ENCODE data around the gene INS. TPM values are rescaled to one million over a fixed set of nuclear protein-coding genes. Genes with fewer than 3 reads are reported as not detected.
A peak's percentile ranks its signal among the peaks of the same experiment; 100 is the strongest.

INS gene
- polyA plus RNA-seq (ENCODE audit: insufficient read length in 4 of 4), result not detected

DNA sequence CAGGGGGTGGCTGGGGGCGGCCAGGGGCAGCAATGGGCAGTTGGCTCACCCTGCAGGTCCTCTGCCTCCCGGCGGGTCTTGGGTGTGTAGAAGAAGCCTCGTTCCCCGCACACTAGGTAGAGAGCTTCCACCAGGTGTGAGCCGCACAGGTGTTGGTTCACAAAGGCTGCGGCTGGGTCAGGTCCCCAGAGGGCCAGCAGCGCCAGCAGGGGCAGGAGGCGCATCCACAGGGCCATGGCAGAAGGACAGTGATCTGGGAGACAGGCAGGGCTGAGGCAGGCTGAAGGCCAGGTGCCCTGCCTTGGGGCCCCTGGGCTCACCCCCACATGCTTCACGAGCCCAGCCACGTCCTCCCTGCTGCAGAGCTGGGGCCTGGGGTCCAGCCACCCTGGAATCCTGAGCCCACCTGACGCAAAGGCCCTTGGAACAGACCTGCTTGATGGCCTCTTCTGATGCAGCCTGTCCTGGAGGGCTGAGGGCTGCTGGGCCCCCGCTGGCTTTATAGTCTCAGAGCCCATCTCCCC lies at the start of gene INS:
TSS of gene INS (minus strand) at position 474 of the 524 bp plus-strand sequence. CDS start at position 236, 238 bp downstream.
- DNase-seq (ENCODE audit: low read depth in 4 of 4, low spot score in 2 of 4), result no peak

DNA sequence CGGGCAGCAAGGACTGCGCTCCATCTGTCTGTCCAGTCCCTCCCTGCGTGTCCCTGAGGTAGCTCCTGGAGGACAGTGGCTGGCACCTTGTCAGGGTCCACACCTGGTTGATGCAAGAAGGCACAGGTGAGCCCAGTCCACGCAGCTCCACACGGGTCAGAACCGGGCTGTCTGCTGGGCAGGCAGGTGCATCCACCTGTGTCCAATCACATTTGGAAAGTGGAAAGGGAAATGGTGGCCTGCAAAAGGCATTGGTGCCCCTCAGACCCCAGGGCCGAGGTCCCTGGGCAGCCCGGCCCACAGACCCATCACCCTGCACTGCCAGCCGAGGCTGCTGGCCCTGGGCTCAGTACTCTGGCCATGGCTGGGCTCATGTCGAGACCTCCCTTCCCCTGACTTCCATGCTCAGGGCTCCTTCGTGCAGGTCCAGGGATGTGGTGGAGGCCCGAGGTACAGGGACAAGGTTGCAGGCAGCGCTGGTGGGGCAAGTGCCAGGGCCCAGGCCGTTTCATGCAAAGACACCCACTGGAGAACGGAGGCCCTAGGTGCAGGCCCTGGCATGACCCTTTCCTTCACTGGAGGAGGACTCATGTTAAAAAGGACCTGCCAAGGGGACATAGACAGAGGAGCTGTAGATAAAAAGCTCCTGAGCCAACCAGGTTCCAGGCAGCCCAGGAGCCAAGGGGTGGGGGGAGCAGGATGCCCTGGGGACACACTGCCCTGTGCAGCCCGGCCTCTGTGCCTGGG lies 49.5 kb upstream of the INS start:
- no peak for DNase-seq (ENCODE audit: low read depth in 4 of 4, low spot score in 2 of 4)

DNA sequence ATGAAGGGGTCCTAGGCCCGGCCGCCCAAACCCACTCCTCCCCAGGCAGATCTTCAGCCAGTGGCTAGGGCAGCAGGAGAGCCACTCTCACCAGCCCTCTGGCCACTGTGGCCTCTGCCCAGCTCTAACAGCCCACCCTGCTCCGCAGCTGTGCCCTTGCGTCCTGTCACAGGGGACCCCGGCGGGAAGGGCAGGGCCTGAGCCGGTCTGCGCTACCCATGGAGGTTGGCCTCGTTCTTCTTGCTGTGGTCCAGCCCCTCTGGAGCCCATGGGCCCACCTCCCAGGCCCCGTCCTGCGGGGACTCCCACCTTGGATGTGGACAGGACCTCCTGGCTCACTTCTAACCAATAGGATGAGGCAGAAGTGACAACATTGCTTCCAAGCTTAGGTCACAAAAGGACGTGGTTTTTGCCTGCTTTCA lies 48.9 kb upstream of the INS start:
- DNase-seq (ENCODE audit: low read depth in 4 of 4, low spot score in 2 of 4), result no peak

DNA sequence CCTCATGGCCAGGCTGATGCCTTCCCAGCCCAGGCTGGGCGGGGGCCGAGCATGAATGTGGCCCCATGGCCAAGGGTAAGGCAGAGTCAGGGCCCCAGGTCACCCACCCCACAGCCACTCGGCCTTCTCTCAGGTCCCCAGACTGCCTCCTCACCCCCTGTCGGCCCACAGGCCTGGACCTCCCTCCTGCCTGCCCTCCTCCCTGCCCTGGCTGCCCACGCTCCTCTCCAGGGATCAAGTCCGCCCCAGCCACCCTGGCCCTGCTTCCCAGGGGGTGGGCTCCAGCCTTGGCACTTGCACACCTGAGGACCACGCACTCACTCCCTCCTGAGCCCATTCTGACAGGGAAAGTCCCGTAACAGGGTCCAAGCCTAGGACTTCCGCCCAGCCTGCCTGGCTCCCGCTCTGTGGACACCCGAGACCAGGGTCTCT lies 48.4 kb upstream of the INS start:
- no peak for DNase-seq (ENCODE audit: low read depth in 4 of 4, low spot score in 2 of 4)

DNA sequence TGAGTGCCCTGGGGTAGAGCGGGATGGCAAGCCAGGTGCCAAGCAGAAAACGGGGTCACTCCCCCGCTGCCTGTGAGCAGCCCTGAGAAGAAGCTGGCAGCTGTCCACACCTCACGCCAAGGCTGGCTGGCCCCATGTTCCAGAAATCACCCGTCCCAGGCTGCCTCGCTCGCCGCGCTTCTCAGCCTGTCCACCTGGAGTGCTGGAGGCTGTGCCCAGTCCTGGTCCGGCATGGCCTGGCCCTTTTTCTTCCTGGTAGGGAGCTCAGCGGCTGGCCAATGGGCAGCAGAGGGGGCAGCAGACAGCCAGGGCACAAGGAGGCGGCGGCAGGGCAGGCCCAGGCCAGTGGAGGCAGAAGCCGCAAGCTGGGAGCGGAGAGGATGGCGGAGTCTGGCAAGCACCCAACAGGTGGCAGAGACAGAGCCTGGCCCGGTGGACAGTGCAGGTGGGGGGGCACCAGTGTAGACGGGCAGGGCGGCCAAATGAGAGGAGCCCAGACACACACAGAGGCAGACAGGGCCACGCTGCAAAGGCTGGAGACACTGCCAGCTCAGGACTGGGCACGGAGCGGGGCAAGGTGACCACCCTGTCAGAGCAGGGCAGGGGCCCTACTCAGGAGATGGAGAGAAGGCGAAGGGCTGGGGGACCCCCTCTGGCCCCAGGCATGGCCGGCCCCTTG lies 47.8 kb upstream of the INS start:
- no peak for DNase-seq (ENCODE audit: low read depth in 4 of 4, low spot score in 2 of 4)

DNA sequence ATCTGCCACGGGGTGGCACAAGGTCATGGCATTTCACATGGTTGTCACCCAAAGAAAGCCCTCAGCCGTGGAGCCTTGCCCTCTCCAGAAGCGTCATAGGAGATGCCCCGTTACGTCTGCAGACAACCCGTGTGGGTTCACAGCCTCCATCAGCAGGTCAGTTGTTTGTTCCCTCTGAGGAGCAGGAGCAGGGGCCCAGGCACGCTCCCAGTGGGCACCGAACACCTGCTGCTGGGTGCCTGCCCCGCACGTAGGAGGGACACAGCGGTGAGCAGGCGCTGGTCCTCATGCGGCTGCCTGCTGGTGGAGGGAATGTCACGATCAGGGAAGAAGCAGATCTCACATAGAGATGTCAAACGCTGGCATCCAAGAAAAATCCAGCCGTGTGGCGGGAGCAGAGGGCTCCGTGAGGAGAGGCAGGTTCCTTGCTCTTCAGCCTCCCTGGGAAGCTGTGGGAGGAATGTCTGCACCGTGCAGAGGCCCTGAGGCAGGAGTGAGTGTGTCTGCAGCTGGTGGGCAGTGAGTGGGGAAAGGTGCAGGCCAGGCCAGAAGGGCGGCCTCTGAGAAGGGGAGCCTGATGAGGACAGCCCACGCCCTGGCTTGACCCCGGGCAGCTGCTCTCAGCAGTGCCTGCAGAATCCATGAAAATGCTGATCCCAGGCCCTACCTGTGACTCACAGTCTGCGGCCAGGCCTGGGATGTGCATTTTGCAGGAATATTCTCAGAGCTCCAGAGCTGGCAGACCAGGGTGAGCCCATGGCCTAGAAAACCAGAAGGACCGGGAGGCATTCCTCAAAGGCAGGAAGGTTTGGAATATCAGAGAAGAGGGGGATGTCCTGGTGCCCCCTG lies 47.0 kb upstream of the INS start:
- DNase-seq (ENCODE audit: low read depth in 4 of 4, low spot score in 2 of 4), result no peak

DNA sequence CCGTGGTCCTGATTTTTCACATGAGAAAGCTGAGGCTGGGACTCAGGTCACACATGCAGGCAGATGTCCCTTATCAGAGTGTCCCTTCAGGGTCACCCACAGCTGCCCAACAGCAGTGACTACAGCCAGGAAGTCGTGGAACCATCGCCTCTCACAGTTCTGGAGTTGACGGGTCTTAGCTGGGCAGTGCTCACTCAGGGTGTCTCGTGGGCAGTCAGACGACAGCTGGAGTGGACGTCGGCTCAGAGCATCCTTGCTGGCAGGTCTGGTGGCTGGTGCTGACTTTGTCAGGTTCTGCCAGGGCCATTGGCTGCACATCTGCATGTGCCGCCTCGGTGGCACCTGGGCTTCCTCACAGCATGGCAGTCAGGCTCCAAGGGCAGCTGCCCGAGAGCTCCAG lies 46.2 kb upstream of the INS start:
- DNase-seq (ENCODE audit: low read depth in 4 of 4, low spot score in 2 of 4), result no peak

DNA sequence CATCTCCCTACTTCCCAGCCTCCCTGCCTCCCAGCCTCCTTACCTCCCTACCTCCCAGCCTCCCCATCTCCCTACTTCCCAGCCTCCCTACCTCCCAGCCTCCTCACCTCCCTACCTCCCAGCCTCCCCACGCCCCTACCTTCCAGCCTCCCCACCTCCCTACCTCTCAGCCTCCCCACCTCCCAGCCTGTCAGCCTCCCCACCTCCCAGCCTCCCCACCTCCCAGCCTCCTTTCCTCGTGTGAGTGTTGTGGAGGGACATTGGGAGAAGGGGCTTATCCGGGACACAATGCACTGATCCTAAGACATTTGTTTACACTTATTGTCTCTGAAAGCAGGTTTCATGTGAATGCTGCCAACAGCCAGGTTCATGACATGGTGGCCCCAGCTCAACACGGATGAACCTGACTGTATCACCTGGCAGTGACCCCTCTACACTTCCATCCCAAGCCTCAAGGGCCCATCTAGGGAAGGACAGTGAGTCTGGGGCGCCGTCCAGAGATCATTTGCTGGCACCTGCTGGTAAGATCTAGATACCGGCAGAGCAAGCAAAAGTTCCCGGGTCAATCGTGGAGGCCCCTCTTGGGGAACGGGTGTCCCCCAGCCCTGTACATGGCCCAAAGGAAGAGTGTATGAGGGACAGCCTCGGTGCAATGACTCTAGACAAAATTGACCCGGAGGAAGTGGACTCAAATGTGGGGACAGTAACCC lies 45.1 kb upstream of the INS start:
- no peak for DNase-seq (ENCODE audit: low read depth in 4 of 4, low spot score in 2 of 4)

DNA sequence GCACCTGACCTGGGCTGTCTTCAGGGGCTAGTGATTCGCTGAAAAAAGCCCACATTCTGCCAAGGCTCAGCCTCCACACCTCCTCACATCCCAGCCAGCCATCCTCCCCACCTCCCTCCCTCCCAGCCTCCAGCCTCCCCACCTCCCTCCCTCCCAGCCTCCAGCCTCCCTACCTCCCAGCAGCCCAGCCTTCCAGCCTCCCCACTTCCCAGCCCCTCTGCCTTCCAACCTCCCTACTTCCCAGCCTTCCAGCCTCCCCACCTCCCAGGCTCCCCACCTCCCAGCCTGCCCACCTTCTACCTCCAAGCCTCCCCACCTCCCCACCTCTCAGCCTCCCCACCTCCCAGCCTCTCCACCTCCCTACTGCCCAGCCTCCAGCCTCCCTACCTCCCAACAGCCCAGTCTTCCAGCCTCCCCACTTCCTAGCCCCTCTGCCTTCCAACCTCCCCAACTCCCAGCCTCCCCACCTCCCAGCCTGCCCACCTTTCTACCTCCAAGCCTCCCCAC lies 44.3 kb upstream of the INS start:
- no peak for DNase-seq (ENCODE audit: low read depth in 4 of 4, low spot score in 2 of 4)

DNA sequence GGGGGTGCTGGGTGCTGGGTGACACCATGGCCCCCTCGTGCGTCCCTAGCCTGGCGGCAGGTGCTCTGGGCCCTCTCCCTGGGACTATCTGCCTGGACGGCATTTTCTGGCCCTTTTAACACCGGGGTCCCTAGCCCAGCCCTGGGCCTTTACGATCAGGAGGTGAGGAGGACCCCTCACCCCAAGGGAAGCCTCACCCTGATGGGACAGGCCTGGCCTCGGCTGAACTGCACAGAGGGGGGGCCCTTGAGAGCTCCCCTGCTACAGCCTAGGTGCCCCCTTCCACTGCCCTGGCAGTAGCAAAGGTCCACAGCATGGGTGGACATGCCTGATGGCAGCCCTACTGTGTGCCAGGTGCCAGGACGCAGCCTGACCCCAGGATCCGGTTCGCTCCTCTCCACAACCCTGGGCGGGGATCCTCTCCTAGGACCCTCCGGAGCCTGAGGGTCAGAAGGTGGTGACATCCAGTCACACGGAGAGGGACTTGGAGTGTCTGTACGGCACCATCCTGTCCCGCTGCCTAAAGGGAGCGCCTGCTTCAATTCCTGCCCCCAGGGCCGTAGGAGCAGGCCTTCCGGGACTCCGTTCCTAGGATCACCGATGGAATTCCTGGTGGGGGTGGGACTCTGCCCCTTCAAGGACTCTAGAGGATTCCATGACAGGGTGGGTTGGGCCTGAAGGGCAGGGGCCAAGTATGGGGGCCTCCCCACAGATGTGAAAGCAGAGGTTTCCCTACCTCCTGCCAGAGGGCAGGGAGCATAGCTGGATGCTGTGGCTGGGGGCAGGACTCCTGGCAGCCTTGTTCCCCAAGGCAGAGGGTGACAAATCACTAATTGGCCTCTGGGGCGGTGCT lies 43.6 kb upstream of the INS start:
- no peak for DNase-seq (ENCODE audit: low read depth in 4 of 4, low spot score in 2 of 4)

DNA sequence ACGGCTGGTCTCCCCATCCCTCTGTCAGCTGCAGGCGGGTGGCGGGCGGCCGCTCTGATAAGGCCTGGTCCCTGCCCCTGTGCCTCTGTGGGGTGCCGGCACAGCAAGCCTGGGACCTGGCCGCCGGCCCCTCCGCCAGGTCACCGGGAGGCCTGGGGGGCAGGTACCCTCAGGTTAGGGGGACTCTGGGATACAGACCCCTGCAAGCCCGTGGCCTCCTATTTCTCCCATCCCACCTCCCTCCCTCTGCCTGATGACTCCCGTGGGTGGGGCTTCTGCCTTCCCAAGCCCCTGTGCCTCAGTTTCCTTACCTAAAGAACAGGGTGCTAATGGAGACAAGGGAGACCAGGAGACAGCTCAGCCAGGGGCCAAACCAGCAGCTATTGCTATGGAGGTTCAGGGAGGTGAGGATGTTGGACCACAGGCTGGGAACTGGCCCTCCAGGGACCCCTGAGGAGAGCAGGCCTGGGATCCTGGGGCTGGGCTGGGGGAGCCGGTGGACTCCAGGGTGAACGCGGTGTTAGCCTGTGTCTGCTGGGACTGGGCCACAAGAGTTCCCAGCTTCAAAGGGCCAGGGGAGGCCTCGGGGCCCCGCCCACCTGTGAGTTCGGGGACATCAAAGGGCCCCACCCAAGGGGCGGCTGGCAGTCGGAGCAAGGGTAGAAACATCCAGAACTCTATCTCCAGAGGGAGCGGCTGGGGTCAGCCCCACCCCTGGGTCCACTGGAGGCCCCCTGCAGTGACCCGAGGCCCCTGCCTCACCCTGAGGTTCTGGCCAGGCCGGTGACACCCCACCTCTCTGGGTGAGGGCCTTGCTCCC lies 42.6 kb upstream of the INS start:
- no peak for DNase-seq (ENCODE audit: low read depth in 4 of 4, low spot score in 2 of 4)

DNA sequence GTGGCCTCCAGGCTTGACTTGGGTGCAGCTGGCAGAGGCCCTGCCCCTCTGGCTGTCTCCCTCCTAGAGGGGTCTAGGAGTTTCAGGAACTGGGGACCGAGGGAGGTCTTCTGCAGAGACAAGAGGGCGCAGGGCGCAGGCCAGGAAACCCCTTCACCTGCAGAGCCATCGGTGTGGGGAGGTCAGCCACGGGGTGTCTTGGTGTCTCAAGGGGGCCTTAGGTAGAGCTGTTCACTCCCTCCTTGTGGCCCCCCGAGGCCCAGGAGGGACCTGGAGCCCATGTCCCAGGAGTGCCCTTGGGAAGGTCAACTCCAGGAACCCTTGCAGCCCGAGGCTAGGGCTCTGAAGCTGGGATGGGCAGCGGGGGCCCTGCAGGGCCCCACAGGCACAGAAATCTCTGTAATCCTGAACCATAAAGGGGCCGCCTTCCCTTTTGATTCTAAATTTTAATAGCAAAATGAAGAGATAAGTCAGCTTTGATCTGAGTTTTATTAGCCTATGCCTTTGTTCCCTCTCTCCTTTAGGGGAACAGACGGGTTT lies 42.0 kb upstream of the INS start:
- no peak for DNase-seq (ENCODE audit: low read depth in 4 of 4, low spot score in 2 of 4)

DNA sequence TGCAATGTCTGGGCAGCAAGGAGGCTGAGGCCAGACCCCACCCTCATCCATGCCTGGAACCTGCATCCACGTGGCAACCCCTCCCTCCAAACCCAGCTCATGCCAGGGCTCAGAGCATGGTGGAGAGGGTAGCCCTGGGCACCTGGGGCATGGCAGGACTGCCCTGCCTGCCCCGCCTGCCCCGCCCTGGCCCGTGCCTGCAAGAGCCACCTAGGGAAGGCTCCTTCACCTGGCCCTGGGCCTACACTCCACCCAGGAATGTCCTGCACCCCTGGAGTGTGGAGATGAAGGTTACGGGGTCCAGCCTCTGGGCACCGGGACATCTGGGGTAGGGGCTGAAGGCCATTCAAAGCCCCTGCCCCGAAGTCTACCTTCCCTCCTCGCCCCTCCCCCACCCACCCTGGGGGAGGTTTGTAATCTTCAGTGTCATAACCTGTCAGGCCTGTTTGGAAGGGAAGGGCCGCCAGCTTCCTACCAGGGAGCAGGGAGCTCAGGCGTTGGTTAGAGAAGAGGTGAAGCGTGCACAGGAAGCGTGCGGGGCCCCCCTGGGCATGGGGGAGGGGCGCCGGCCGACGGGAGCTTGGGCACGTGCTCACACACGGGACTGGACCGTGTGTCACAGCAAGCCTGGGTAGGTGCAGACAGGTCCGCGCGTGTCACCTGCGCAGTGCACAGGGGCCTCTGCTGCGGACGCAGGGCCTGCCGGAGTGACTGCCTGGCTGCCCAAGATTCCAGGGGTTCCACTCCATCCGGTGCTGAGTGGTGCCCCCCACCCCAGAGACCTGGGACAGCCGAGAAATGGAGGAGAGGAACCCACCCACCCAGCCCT lies 41.3 kb upstream of the INS start:
- DNase-seq (ENCODE audit: low read depth in 4 of 4, low spot score in 2 of 4), result peak in 1 of 4 donors; percentile 54

DNA sequence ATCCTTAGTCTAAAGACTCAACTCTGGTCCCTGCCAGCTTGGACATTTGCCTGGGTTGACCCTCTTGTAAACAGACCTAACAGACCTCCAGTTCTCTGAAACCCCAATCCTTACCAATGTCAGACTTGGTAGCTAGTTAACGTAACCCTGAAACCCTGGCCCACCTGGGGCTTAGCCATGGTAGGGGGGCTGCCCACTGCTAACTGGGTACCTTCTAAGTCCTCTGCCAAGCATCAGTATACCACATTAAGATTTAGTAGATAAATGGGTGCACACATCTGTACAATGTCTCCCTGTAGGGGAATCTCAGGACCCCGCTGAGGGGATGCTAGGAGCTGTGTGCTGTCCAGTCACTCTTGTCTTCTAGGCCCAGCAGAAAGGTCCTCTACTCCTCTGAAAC lies 40.5 kb upstream of the INS start:
- DNase-seq (ENCODE audit: low read depth in 4 of 4, low spot score in 2 of 4), result no peak

DNA sequence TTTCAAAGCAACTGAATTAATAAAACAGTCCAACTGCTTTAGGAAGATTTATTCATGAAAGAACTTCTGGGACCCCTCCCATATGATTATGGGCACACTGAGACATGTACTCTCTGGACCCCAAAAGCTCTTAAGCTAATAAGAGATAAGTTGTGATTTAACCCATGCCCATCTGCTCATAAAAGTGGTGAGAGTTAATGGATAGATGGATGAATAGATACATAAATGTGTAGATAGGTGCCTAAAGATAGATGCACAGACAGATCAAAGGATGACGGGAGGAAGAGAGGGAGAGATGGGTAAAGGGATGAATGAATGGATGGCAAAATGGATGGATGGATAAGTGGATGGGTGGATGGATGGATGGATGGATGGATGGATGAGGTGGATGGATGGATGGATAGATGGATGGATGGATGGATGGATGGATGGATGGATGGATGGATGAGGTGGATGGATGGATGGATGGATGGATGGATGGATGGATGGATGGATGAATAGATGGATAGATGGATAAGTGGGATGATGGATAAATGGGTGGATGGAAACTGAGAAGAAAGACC lies 40.0 kb upstream of the INS start:
- no peak for DNase-seq (ENCODE audit: low read depth in 4 of 4, low spot score in 2 of 4)

DNA sequence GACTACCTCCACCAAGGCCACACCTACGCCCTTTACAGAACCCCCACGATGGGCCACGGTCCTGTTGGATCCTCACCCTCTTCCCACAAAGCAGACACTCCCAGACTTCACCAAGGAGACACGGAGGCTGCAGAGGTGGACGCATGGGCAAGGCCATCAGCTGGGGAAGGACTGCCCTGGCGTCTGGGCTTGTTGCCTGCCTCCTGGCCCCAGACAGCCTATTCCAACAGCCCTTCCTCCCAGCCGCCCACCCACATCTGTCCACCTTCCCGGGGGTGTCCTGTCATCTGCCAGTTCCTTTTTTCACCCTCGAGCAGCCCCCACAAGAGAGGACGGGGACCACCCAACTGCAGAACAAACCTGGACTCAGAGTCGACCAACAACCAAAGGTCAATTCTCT lies 39.5 kb upstream of the INS start:
- DNase-seq (ENCODE audit: low read depth in 4 of 4, low spot score in 2 of 4), result no peak

Data from left renal cortex interstitium (tissue), 4 donors.